ENCODE data around the gene CDH15. TPM values are rescaled to one million over a fixed set of nuclear protein-coding genes. Genes with fewer than 3 reads are reported as not detected.
"Not testable (repeated sequence)": the region's sequence is repeated elsewhere in the genome, so short reads cannot be mapped to it uniquely, and the experiment has no call there.

Gene CDH15
- total RNA-seq, 1 donor: under 0.01 TPM

DNA sequence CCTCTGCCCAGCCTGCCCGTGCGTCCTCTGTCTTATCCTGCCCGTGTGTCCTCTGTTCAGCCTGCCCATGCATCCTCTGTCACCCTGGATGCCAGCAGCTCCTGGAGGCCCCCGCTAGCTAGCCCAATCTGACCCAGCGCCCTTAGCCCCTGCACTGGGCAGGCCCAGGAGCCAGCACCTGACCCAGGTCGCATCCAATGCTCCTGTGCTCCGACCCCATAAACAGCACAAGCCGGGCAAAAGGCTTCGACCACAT, 13.1 kb downstream of the CDH15 start:
- H3K4me3 ChIP-seq (ENCODE audit: low read depth, low read length): no peak overlapping the region
- no peak for DNase-seq (ENCODE audit: low read depth)
- TF ChIP-seq, protein P1, sequence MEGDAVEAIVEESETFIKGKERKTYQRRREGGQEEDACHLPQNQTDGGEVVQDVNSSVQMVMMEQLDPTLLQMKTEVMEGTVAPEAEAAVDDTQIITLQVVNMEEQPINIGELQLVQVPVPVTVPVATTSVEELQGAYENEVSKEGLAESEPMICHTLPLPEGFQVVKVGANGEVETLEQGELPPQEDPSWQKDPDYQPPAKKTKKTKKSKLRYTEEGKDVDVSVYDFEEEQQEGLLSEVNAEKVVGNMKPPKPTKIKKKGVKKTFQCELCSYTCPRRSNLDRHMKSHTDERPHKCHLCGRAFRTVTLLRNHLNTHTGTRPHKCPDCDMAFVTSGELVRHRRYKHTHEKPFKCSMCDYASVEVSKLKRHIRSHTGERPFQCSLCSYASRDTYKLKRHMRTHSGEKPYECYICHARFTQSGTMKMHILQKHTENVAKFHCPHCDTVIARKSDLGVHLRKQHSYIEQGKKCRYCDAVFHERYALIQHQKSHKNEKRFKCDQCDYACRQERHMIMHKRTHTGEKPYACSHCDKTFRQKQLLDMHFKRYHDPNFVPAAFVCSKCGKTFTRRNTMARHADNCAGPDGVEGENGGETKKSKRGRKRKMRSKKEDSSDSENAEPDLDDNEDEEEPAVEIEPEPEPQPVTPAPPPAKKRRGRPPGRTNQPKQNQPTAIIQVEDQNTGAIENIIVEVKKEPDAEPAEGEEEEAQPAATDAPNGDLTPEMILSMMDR (IDR thresholded peaks at IDR 0.05; ENCODE audit: insufficient read depth, low read depth, low read length): no peak

DNA sequence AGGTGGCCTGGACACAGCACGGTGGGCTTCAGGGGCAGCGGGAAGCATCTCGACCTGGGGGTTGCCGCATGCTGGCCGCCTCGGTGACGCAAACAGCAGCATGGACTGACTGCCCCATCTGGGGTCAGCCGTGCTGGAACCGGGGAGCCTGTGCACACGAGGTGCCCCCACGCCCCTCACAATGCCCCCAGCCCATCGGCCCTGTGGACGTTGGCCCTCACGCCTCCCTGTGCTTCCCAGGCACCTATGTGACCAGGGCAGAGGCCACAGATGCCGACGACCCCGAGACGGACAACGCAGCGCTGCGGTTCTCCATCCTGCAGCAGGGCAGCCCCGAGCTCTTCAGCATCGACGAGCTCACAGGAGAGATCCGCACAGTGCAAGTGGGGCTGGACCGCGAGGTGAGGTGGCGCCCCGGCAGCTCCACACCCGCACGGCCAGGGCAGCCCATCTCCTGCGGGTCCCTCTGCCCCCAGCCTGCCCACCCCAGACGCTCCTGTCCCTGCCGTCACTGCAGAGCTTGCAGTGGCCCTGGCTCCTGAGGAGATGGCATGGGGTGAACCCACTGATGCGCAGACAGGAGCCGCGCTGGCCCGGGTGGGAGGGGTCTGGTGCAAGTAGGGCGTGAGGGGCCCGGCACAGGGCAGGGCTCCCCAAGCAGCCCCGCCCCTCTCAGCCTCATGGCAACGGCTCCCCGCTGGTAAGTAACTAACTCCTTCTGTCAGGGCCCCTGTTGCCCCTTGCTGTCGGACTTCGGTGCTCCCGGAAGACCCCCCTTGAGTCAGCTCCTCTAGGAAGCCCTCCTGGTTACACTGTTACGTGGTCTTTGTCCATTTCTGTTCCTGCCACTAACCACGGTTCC, 13.6 kb downstream of the CDH15 start:
- TF ChIP-seq, protein P1 (IDR thresholded peaks at IDR 0.05; ENCODE audit: insufficient read depth, low read depth, low read length): no peak
- no peak overlapping the region for H3K4me3 ChIP-seq (ENCODE audit: low read depth, low read length)
- DNase-seq (ENCODE audit: low read depth): no peak

DNA sequence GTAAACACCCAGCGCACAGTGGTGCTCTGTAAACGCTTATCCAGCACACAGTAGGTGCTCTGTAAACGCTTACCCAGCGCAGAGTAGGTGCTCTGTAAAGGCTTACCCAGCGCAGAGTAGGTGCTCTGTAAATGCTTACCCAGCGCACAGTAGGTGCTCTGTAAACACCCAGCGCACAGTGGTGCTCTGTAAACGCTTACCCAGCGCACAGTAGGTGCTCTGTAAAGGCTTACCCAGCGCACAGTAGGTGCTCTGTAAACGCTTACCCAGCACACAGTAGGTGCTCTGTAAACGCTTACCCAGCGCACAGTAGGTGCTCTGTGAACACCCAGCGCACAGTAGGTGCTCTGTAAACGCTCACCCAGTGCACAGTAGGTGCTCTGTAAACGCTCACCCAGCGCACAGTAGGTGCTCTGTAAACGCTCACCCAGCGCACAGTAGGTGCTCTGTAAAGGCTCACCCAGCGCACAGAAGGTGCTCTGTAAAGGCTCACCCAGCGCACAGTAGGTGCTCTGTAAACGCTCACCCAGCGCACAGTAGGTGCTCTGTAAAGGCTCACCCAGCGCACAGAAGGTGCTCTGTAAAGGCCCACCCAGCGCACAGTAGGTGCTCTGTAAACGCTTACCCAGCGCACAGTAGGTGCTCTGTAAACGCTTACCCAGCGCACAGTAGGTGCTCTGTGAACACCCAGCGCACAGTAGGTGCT, 14.5 kb downstream of the CDH15 start:
- not testable (repeated sequence) for H3K4me3 ChIP-seq (ENCODE audit: low read depth, low read length); DNase-seq (ENCODE audit: low read depth)

DNA sequence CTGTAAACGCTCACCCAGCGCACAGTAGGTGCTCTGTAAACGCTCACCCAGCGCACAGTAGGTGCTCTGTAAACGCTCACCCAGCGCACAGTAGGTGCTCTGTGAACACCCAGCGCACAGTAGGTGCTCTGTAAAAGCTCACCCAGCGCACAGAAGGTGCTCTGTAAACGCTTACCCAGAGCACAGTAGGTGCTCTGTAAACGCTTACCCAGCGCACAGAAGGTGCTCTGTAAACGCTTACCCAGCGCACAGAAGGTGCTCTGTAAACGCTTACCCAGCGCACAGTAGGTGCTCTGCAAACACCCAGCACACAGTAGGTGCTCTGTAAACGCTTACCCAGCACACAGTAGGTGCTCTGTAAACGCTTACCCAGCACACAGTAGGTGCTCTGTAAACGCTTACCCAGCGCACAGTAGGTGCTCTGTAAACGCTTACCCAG, 15.1 kb downstream of the CDH15 start:
- H3K4me3 ChIP-seq (ENCODE audit: low read depth, low read length); DNase-seq (ENCODE audit: low read depth): not testable (repeated sequence)

DNA sequence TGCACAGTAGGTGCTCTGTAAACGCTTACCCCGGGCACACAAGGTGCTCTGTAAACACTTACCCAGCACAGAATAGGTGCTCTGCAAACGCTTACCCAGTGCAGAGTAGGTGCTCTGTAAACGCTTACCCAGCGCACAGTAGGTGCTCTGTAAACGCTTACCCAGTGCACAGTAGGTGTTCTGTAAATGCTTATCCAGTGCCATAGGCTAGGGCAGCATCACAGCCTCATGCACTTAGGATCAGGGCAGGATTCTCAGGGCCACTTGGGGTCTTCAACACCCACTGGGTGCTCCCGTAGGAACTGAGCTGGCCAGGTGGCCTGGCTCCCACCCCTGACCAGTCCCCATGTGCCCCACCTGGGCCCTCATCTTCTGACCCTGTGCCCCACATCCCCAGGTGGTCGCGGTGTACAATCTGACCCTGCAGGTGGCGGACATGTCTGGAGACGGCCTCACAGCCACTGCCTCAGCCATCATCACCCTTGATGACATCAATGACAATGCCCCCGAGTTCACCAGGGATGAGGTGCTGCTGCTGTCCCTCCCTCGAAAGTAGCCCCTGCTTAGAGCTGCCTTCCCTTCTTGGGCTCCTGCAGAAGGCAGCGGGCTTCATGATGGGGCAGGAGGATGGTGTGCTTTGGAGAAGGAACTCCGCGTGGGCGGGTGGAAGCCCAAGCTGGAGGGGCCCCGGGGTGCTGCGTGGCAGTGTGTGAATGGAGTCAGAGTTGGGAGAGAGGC, 15.7 kb downstream of the CDH15 start:
- DNase-seq (ENCODE audit: low read depth): peak; percentile 22

DNA sequence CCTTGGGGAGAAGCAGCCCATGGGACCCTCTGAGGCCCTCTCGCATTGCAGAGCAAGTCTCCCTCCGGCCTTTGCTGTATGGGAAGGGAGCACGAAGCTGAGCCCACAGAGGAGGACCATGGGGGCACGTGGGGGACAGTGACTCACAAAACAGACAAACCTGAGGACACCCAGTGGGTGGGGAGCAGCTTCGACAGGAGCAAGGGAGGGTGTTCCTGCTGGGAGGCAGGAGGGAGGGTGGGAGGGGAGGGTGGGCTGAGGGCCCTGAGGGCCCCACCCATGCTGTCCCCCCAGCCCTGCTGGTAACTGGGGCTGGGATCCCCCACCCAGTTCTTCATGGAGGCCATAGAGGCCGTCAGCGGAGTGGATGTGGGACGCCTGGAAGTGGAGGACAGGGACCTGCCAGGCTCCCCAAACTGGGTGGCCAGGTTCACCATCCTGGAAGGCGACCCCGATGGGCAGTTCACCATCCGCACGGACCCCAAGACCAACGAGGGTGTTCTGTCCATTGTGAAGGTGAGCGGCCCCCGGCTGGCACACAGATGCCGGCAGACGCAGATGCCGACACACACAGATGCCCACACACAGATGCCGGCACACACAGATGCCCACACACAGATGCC, 16.3 kb downstream of the CDH15 start:
- TF ChIP-seq, protein P1 (IDR thresholded peaks at IDR 0.05; ENCODE audit: insufficient read depth, low read depth, low read length): no peak
- no peak overlapping the region for H3K4me3 ChIP-seq (ENCODE audit: low read depth, low read length)
- no peak for DNase-seq (ENCODE audit: low read depth)

More for the DNA sequence above, 15.7 kb downstream of the CDH15 start:
- TF ChIP-seq, protein P1 (IDR thresholded peaks at IDR 0.05; ENCODE audit: insufficient read depth, low read depth, low read length): no peak
- H3K4me3 ChIP-seq (ENCODE audit: low read depth, low read length): no peak overlapping the region

DNA sequence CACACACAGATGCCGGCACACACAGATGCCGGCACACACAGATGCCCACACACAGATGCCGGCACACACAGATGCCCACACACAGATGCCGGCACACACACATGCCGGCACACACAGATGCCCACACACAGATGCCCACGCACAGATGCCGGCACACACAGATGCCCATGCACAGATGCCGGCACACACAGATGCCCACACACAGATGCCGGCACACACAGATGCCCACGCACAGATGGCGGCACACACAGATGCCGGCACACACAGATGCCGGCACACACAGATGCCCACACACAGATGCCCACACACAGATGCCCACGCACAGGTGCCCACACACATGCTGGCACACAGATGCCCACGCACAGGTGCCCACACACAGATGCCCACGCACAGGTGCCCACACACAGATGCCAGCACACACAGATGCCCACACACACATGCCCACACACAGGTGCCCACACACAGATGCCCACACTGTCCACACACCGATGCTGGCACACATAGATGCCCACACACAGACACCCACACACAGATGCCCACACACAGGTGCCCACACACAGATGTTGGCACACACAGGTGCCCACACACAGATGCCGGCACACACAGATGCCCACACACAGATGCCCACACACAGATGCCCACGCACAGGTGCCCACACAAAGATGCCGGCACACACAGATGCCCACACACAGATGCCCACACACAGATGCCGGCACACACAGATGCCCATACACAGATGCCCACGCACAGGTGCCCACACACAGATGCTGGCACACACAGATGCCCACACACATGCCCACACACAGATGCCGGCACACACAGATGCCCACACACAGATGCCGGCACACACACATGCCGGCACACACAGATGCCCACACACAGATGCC, 17.2 kb downstream of the CDH15 start:
- not testable (repeated sequence) for DNase-seq (ENCODE audit: low read depth); H3K4me3 ChIP-seq (ENCODE audit: low read depth, low read length)
